Coronary artery (tissue), 2 donors: ENCODE results near the gene SERPINC1.

Experiments
- DNase-seq: peaks from one replicate; pipeline ENCODE4 v3.0.0-alpha.2; 2017; ENCODE audit warnings: low spot score
- H3K27ac ChIP-seq, 2 donors: fragments of 200-600 bp; sonication (generic); one replicate each; pipeline ENCODE4 v1.5.1; 2016 to 2019
- H3K4me3 ChIP-seq: fragments of 200-600 bp; sonication (generic); 2 replicates; pipeline ENCODE4 v1.5.1; 2016; ENCODE audit warnings: mild to moderate bottlenecking, moderate library complexity
- TF ChIP-seq, protein P1 (sequence below): fragments of 200-600 bp; sonication (generic); IDR thresholded peaks from one replicate; pipeline ENCODE4 v1.5.1; 2019; ENCODE audit warnings: antibody characterized with exemption

The SERPINC1 gene

DNA sequence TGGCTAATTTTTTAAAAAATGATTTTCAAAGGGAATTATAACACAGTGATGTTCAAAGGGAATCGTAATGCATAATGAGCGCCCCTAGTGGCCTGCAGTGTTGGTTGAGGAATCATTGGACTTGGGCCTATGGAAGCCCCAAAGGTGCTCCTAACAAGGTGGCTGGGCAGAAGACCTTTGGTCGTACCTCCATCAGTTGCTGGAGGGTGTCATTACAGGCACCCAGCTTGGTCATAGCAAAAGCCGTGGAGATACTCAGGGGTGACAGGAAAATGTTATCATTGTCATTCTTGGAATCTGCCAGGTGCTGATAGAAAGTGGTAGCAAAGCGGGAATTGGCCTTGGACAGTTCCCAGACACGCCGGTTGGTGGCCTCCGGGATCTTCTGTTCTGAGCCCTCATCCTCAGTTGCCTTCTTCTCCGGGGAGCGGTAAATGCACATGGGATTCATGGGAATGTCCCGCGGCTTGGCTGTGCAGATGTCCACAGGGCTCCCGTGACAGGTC is 2.7 kb downstream of the SERPINC1 start:
- H3K4me3 ChIP-seq, result no peak overlapping the region
- H3K27ac ChIP-seq, result no peak overlapping the region
- DNase-seq, result no peak
- TF ChIP-seq, protein P1, sequence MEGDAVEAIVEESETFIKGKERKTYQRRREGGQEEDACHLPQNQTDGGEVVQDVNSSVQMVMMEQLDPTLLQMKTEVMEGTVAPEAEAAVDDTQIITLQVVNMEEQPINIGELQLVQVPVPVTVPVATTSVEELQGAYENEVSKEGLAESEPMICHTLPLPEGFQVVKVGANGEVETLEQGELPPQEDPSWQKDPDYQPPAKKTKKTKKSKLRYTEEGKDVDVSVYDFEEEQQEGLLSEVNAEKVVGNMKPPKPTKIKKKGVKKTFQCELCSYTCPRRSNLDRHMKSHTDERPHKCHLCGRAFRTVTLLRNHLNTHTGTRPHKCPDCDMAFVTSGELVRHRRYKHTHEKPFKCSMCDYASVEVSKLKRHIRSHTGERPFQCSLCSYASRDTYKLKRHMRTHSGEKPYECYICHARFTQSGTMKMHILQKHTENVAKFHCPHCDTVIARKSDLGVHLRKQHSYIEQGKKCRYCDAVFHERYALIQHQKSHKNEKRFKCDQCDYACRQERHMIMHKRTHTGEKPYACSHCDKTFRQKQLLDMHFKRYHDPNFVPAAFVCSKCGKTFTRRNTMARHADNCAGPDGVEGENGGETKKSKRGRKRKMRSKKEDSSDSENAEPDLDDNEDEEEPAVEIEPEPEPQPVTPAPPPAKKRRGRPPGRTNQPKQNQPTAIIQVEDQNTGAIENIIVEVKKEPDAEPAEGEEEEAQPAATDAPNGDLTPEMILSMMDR, result no peak

DNA sequence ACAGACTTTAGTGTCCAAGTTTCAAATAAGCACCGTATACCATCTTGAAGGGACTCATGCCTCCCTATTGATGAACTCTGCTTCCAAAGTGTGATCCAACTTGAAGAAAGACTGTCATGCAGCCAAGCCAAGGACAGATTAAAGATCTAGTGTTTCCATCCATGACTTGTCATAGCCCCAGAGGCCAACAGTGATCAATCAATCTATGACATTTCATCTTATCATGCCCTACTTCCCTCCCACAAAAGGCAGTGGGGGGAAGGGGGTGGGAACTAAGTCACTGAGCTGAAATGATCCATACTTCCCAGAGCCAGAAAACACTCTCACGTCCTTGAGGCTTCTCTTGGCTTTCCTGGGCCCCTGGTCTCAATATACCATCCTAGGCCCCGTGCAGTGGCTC is 4.0 kb downstream of the SERPINC1 start:
- no peak for DNase-seq
- Histone ChIP-seq H3K4me3 (no peak overlapping the region), H3K27ac (no peak overlapping the region)
- TF ChIP-seq, protein P1, result no peak

DNA sequence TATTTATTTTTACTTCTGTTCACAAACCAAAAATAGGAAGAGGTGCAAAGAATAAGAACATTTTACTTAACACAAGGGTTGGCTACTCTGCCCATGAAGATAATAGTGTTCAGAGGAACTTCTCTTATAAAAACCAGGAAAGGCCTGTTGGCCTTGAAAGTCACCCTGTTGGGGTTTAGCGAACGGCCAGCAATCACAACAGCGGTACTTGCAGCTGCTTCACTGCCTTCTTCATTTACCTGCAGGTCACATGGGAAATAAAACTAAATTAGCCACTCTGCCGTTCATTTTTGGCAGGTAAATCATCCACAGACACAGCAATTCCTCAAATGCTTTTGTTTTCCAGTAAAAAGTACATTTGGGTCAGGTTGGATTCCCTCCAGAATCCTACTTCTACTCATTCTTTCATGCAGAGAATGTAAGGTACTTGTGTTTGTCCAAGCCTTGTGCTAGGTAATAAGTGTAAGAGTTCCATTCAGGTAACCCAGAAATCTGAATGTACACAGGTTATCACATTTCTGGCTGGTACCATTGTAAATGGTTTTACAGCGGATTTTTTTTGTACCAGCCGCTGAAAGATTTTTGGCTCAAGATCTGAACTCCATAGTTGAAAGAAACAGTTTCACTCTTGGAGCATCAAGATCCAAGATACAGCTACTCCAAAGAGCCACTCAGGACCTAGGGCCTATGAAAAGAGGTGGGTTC is 13.1 kb downstream of the SERPINC1 start:
- H3K4me3 ChIP-seq, result no peak overlapping the region
- no peak overlapping the region for H3K27ac ChIP-seq
- TF ChIP-seq, protein P1, result no peak
- DNase-seq, result no peak

DNA sequence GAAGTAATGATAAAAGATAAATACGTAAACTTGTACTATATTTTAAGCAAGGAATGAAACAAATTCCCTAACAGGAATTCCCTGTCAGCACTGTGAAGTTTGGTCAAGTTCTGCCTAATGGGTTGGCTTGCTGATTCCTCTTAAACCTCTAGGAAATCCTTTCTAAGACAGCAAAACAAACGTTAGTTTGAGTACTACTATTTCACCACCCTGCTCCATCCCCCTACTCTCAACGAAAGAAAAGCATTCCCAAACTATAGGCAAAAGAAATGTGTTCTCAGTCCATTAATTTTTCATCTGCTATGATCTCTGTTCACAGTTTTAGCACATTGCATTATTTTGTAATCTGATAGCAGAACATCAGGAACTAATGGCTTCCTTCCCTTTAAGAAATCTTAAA is 16.1 kb downstream of the SERPINC1 start:
- no peak for DNase-seq
- TF ChIP-seq, protein P1, result no peak

DNA sequence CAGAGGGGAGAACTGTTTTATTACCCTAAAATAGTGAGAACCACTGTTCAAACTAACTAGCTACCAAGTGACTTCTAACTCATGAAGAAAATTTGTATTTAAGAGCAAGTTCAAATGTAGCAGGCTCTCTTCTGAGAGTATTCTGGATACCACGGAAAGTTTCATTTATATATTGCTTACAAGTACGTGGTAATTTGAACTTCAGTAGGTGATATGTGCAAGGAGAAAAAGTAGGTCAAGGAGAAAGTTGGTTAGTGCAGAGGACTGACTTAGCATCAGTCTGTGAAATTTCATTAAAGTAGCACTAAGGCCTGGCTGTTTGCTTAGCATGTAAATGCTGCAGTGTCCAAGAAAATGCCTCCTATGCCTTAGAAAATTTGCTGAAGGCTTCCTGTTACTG is 16.7 kb downstream of the SERPINC1 start:
- Histone ChIP-seq H3K27ac (no peak overlapping the region), H3K4me3 (no peak overlapping the region)
- TF ChIP-seq, protein P1, result no peak
- no peak for DNase-seq

More for the DNA sequence above, 16.1 kb downstream of the SERPINC1 start:
- Histone ChIP-seq H3K4me3 (no peak overlapping the region), H3K27ac (no peak overlapping the region)

DNA sequence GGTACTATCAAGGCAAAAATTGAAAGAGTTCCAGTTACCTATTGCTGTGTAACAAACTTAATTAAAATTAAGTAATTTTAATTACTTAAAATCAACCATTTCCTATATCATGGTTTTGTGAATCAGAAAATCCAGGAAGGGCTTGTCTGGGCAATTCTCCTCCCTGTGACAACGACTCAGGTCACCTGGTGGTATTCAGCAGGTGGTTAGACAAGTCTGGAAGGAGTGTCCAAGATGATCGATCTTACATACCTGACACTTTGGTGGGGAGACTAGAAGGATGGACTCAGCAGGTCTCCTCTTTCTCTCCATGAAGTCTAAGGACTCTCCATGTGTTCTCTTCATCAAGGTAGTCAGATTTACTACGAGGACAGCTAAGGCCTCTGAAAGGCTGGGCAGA is 22.9 kb downstream of the SERPINC1 start:
- DNase-seq, result no peak
- no peak overlapping the region for H3K4me3 ChIP-seq

More for the DNA sequence above, 22.9 kb downstream of the SERPINC1 start:
- H3K27ac ChIP-seq, result no peak overlapping the region
- TF ChIP-seq, protein P1, result no peak
